Posterior vena cava (tissue), 2 donors: ENCODE data around the gene GAGE10. TPM values are rescaled to one million over a fixed set of nuclear protein-coding genes. Genes with fewer than 3 reads are reported as not detected.
A peak's percentile ranks its signal among the peaks of the same experiment; 100 is the strongest.

Source experiments
- DNase-seq: peaks from one replicate; pipeline ENCODE4 v3.0.0-alpha.2; 2020; ENCODE audit warnings: low spot score
- intact Hi-C, 2 donors: fragments of 100-400 bp; cut with DNase I; formaldehyde crosslinking; loops; one replicate each; pipeline versions ENCODE4 v1.14.1 to v1.14.2; 2022 to 2023
- long read RNA-seq, 2 donors: library from polyadenylated mRNA; unstranded; transcript quantifications; one replicate each; pipeline ENCODE4 v2.0.0, GENCODE V29; 2020 to 2021
- total RNA-seq, 2 donors: library from RNA; stranded (reverse); fragmentation: NEBNext Ultra II Directional; extraction: Animal tissue kit (Norgen Biotek cat#: 25700); gene quantifications; one replicate each; pipeline ENCODE4 v1.2.1, GENCODE V29; 2021
- donor health status: DM: yes; HTN: yes; CAD: no.
- donor health status: DM: yes; HTN: yes; CAD: no.

GAGE10 gene, protein sequence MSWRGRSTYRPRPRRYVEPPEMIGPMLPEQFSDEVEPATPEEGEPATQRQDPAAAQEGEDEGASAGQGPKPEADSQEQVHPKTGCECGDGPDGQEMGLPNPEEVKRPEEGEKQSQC
- total RNA-seq = not detected
- long read RNA-seq, donor 1 = 0 reads
- long read RNA-seq, donor 2 = 0 reads

DNA sequence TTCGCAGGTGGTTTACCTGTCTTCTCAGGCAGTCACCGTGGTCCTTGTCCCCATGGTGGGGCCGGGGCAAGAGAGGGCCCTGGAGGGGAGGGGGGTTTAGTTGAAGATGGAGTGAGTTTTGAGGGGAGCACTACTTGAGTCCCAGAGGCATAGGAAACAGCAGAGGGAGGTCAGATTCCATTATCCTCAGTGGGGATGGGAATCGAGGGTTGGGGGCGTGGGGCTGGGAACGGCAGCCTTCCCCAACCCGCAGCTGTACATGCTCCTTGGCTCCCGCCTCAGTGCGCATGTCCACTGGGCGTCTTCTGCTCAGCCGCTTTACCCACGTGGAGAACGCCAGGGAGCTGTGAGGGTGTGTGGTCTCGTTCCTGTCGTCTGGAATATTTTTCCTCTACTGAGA, at the start of gene GAGE10:
GAGE10 (plus strand) TSS at position 301 of the 400 bp plus-strand sequence. CDS start 1,214 bp downstream, outside the sequence.
- intact Hi-C loops = loop anchor here in 1 of 2 donors (2.0 kb wide), 1 partner anchor 63 kb away; no protein-coding TSS in a partner anchor
- DNase-seq = no peak

DNA sequence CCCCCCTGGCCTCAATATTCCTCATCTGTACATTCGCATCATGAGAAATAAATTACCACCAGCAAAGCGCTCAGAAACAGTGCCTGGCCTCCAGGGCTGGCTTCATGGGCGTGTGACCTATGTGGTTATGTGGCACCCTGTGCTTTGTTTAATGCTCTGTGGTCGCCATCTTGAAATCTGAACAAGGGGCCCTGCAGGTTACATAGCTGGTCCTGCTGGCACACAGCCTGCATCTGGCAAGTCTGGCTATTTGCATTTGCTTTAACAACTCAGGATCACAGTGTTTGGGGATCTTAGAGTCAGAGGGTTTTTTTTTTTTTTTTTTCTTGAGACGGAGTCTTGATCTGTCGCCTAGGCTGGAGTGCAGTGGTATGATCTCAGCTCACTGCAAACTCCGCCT, 48.8 kb upstream of the GAGE10 start:
- intact Hi-C loops = no loop called here
- DNase-seq = no peak

DNA sequence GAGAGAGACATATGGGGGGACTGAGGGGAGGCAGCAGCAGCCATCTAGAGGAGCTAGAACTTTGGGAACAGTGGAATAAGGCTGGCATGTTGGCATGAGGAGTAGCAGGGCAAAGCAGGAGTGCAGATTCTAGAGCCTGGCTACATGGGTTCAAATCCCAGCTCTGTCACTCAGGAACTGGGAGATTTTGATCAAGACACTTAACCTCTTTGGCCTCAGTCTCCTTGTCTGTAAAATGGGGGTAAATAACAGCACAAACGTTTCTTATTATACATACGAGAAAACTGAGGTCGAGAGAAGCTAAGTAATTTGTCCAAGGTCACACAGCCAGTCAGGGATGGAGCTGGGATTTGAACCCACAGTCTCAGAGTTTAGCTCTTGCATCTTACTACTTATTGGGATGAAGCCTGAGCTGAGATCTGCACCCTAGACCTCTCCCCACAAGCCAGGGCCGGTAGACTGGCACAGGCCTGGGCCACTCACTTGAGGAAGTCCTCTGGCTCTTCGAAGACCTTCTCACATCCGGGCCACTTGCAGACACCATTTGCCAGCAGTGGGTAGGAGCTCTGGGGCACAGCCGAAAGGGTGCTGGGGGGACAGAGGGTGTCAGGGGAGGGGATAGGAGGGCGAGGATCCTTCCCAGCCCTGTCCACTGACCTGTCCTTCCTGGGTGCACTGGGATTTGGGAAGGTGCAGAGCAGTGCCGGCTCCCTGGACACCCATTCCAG, 47.0 kb upstream of the GAGE10 start:
- no peak for DNase-seq
- intact Hi-C loops = no loop called here

DNA sequence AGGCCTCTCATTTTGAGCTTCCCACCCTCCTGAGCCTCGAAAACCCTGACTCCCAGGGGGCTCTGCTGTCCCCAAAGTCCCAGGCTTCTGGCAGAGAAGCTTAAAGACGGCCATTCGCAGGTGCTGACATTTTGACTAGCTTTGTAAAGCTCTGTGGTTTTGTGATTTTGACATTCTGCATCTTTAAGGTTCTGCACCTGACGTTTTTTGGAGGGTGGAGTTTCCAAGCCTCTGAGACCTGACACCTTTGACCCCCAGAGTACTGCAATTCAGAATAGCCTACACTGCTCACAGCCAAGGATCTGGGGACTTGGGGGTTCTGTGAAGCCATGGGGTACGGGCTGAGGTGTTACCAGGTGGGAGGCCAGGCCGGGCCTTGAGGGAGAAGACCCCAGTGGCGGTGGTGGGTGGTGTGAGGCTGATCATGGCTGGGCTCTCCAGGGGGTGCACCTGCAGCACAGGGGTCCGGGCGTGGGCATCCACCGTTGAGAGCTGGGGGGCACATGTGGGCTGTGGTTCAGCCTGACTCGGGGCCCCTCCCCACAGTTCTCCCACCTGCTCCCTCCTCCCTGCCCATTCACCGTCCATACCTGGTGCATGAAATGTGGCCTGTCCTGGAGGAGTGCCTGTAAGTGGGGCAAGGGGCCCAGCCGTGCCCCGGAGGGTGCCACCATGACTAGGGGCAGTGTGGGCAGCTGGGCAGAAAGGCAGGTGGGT, 46.2 kb upstream of the GAGE10 start:
- DNase-seq = no peak
- intact Hi-C loops = no loop called here

DNA sequence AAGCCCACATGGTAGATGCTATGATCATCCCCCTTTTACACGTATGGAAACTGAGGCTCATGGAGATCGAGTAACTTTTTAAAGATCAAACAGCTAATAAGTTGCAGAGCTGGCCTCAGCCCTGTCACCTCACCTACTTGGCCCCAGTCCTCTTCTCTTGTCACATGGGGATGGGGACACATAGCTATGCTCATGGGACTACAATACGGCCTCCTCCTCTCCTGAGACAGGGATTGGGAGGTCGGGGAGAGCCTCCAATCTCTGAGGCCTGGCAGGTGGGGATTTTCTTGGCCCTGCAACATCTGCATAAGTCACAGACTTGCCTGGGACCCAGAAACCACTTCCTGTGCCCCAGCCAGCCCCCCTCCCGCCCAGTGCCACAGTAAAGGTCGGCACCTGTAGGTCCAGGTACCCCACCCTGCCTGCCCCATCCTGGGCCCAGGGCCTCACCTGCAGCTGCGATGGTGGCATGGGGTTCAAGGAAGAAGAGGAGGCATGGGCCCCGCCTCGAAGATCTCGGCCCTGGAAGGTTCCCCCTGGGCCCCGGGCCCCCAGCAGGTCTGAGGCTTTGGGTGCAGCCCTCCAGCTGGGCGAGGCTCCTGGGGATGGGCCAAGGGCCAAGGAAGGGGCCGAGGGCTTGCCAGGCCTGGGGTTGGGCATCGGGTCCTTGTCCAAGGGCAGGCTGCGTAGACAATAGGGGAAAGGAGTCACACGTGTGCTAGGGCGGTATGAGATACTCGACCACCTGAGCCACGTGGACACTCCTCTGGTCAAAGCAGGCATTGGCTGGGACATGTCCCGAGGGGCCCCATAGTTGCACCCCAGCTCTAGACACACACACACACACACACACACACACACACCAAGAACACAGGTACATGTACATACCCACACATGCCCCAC, 45.3 kb upstream of the GAGE10 start:
- intact Hi-C loops = no loop called here
- no peak for DNase-seq

DNA sequence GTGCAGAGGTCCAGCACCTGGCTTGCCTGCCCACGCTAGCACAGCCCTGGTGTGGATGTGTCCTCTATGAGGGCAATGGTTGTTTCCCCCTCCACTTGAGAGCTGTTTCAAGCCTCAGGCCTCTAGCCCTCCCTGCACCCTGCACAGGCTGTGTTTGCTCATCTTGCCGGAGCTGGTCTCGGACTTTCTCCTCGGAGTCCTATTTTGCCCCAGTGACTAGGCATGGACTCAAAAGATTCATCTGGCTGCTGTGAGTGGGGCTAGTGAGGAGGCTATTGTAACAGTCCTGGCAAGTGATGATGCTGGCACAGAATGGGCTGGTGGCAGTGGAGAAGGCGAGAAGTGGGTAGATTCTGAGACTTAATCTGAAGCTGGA, 44.7 kb upstream of the GAGE10 start:
- intact Hi-C loops = no loop called here
- DNase-seq = no peak

DNA sequence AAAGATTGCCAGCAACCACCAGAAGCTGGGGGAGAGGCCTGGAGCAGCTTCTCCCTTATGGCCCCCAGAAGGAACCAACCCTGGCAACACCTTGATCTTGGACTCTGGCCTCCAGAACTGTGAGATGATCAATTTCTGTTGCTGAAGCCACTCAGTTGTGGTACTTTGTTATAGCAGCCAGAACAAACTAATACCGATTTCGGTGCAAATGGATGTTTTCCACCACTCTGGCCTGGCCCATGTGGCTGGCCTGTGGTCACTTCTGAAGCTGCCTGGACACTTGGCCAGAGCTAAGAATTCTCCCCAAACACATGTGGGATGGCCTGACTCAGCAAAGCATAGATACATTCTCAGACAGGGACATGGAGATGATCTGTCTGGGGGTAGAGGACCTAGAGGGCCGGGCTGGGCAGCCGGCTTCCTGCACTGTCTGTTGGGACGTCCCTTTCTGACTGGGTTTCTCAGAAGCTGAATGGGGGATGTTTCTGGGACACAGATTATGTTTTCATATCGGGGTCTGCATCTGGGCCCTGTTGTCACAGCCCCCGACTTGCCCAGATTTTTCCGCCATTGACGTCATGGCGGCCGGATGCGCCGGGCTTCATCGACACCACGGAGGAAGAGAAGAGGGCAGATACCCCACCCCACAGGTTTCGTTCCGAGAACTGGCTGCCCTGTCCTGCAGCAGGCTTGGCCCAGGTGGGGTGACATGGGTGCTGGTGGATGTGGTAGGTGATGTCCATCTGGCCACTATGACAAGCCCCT, 43.0 kb upstream of the GAGE10 start:
- no peak for DNase-seq
- intact Hi-C loops = no loop called here

DNA sequence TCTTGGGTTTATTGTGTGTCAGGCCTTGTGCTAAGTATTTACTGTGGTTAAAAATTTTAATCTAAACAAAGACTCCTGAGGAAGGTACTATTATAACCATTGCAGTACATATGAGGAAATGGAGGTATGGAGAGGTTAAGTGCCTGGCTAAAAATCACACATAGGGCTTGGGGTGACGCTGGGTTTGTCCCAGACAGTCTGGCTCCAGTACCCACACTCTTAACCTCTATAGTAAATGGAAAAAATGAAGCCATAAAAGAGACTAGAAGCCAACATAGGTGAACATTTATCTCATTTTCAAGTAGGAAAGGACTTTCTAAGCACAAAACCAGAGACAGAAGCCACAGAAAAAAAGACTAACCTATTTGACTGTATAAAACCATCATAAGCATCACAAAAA, 40.8 kb upstream of the GAGE10 start:
- intact Hi-C loops = no loop called here
- DNase-seq = no peak

DNA sequence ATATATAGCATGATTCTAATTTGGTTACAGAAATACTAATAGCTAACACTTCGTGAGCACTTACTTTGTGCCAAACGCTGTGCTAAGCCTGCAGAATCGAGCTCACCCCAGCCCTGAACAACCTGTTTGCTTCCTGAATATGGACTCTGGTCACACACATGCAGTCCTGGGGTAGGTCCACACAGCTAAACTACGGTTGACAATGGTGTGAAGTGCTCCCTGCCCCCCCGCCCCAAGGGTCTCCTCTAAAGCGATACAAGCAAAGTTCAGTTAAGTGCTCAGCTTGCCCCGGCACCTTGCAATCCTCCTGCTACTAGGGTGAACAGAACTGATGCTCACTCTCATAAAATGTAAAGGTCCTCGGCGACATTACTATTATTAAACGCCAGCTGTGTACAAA, 39.8 kb upstream of the GAGE10 start:
- DNase-seq = no peak
- intact Hi-C loops = no loop called here

DNA sequence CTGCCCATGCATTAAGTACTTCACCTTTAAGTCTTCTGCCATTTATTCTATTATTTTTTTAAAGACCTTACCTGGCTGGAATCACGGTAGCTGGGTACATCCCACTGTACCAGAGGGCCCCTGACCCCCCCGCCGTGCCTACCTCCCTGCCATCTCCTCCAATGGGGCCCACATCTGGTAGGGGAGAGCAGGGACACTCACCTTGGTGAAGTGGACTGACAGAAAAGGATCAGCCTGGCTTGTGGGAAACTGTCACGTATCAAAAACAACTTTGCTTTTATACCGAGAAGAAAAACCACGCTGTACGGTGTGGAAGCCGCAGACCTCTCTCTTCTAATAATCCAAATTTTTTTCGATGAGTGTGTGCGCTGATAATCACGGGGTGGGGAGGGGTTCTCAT, 39.0 kb upstream of the GAGE10 start, which contains the start of gene FOXP3:
FOXP3 (minus strand) TSS at position 251 of the 400 bp plus-strand sequence. CDS start 6,205 bp downstream, outside the sequence.
- intact Hi-C loops = no loop called here
- peak; percentile 34 for DNase-seq

DNA sequence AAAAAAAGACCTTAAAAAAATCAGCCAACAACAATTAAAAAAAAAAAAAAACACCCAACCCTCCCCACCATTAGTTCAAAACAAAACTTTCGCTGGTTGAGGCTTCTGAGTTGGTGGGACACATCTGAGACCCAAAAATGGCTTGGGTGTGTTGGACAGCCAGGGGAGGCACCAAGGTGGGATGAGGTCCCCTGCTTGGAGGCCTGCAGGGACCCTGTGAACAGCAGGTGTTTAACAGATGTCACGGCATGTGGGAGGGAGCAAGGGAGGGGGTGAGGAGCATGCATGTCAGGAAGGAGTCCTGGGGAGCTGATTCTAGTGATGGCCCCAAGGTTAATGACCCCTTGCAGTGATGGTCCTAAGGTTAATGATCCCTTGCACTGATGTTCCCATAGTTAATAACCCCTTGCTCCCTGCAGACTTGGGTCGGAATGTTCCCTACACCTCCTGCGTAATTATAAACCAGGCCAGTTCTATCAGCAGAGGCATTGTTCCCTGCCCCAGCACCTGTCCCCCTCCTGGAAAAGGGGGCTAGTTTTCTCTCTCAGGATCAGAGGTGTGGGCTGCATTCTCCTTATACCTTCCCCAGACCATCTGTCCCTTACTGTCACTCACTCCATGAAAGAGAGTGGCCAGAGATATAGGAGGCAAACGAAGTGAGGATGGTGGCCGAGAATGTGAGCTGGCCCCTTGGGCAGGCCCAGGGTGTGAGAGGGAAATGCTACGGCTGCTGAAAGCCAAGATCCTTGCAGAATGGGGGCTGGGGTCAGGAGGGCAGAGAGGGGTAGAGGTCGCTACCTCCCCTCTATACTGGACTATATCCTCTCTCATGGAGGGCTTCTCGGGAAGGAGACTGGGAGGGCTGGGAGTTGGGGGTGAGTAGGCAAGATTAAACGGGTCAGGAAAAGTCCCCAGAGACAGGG, 36.7 kb upstream of the GAGE10 start:
- intact Hi-C loops = no loop called here
- peak; percentile 7 for DNase-seq

DNA sequence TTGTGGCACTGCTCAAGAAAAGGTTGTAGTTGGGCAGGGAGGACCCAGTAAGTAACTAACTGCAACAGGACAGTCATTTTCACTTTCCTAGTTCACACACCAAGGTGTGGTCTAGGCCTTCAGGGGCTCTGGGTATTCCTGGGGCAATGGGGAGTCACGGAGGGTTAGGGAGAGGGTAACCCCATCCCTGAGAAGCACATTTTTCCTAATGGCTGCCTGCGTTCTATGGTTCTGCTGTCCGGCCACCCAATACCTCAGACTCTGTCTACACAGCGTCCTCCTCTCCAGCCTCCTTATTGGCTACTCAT, 34.8 kb upstream of the GAGE10 start:
- intact Hi-C loops = no loop called here
- DNase-seq = no peak

DNA sequence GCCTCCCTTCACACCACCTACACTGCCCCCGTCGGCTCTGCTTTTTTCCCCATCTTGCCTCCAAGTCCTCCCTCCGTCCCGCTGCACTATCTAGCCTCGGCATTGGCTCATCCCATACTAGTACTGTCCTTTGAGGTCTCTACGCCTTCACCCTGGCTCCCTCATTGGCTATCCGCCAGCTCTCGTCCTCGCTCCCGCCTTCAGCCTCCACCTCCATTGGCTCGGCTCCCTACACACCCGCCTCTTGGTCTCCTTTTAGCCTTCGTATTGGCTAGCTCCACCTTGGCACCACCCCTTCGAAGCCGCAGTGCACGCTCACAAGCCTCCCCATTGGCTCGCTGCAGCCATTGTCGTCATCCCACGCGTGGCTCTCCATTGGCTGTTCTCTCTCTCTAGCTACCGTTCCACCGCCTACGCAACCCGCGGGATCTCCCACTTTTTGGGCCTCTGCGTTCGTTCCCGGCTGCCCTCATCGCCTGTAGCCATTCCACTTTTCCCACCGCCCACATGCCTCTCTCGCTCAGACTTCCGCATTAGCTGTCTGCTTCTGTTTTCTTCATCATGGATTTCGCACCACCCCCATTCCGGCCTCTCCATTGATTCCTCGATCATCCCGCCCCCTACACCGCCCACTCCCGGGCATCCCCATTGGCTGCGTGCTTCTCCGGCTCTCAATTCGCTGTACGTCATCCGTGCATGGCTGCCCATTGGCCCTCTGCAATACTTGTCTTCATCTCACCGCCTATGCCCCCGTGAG, 34.3 kb upstream of the GAGE10 start:
- peak; percentile 99 for DNase-seq
- intact Hi-C loops = no loop called here

DNA sequence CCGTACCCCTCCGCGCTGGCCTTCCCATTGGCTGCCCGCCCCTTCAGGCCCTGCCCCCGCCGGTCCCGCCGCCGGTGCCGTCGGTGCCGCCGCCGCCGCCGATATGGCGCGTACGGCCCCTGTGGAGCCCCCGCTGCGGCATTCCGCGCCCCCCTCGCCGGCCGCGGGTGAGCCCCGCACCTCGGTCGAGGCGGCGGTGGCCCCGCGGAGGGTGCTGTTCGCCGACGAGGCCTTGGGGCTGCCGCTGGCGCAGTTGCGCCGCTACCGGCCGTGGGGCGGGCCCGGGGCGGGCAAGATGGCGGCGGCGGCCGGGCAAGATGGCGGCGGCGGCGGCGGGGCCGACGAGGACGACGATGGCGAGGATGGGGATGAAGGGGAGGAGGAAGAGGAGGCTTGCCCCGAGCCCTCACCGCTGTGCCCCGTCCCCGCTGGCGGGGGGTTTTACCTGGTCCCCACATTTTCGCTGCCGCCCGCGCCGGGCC, 33.6 kb upstream of the GAGE10 start, which contains the start of gene PPP1R3F:
PPP1R3F (plus strand) TSS at position 27 of the 482 bp plus-strand sequence; CDS start at position 104, 77 bp downstream.
- no peak for DNase-seq
- intact Hi-C loops = no loop called here

DNA sequence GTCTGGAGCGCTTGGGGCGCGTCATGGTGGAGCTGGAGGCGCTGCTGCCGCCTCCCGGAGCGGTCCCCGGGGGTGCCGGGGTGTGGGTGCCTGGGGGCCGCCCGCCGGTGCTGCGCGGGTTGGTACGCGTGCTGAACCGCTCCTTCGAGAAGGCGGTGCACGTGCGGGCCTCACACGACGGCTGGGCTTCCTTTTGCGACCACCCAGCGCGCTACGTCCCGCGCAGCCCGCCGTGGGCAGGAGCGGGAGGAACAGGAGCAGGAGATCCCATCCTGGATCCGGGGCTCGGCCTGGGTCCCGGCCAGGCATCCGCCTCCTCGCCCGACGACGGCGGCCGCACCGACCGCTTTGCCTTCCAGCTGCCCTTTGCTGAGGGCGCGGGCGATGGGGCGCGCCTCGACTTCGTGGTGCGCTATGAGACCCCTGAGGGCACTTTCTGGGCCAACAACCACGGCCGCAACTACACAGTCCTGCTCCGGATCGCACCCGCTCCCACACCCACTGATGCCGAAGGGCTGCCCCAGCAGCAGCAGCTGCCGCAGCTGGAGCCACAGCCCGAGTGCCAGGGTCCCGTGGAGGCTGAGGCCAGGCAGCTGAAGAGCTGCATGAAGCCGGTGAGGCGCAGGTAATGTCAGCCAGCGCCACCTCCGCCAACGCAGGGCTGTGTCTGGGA, 33.1 kb upstream of the GAGE10 start:
- DNase-seq = peak; percentile 78
- intact Hi-C loops = no loop called here

DNA sequence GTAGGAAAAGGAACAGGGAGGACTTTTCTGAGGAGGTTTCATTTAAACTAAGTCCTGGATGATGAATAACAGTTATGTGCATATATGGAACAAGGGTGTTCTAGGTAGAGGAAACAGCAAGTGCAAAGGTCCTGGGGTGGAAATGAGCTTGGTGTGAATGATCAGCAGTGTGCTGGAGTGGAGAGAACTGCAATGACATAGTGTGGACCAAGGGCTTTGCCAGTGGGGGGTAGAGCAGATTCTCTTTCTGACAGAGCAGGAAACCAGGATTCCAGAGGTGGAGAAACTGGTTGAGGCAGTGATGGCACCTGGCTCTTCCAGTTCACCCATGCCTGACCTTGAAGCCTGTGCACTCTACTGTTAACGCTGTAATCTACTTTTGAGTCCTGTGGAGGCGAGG, 32.1 kb upstream of the GAGE10 start:
- peak; percentile 26 for DNase-seq
- intact Hi-C loops = no loop called here
